ENCODE measurements around the gene SFXN3. TPM values are rescaled to one million over a fixed set of nuclear protein-coding genes. Genes with fewer than 3 reads are reported as not detected.

SFXN3 gene
- total and polyA plus RNA-seq, 5 experiments from 2014 or later = 9.9 to 66.9 (median 11.5) TPM

DNA sequence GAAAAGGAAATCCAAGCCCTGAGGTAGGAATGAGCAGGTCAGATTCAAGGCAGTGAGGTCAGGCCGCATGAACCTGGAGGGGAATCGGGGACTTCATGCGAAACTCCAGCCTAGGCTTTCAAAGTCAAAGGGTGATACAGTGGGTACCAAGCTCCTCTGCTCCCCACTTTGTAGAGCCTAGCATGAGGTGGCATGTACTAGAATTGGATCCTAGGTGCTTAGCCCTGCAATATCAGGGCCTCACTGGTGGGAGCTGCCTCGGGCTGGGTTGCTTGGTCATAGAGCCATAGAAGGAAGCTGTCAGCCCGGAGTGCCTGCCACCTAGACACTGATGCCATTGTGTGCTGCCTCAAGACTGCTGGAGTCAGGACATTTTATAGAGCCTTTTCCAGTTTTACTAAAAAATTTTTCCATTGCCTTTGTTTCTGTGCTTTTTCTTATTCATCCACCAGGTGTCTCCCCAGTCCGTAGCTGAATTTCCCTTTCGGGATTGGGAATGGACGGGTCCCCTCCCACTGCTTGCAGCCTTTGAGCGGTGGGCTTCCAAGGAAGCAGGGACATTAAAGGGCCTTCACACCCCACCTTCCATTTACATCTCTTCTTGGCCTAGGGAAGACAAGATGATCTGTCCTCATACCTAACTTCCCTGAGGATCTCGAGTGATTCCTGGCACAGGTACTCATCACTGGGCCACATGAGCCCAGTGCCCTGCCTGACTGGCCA is 36.9 kb upstream of the SFXN3 start:
- ATAC-seq = no peak
- peak overlapping the region in 8 of 10 donors; percentile 17 to 93 (median 66) for H3K27ac Mint-ChIP-seq
- POLR2A ChIA-PET = no interaction called here
- no peaks in the 10 kb centered on the region for H3K27me3 Mint-ChIP-seq
- peaks cover 5 to 41% (median 11%) of the 10 kb centered on the region in 3 donors for H3K36me3 Mint-ChIP-seq
- peak overlapping the region in 1 of 10 donors; percentile 59 for H3K4me3 Mint-ChIP-seq
- no peaks in the 10 kb centered on the region for H3K9me3 Mint-ChIP-seq
- peaks cover 28 to 37% (median 34%) of the 10 kb centered on the region in 4 donors for H3K4me1 Mint-ChIP-seq
- DNase-seq = no peak

DNA sequence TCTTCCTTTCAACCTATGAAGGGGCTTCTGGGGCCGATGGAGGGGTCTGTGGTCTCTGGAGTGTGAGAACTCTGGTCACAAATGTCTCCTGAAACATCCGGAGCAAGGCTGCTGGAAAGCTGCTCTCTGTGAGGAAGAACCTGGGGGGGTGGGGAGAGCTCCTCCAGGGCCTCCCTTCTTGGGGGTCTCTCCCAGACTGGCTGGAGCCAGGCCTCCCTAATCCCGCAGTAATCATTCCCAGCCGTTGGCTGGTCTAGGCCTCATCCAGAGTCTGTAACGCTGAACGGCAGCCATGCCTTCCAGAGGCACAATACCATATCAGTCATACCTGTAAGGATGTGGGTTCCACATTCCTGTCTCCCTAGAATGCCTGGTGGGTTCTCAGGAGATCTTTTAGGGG is 35.9 kb upstream of the SFXN3 start:
- DNase-seq = no peak
- Mint-ChIP-seq H3K27me3 (no peaks in the 10 kb centered on the region), H3K36me3 (peaks cover 5 to 34% (median 9%) of the 10 kb centered on the region in 3 donors), H3K4me1 (peaks cover 28 to 35% (median 29%) of the 10 kb centered on the region in 4 donors), H3K27ac (peak overlapping the region in 7 of 10 donors; percentile 41 to 93 (median 77)), H3K4me3 (peak overlapping the region in 7 of 10 donors; percentile 26 to 91 (median 61)), H3K9me3 (no peaks in the 10 kb centered on the region)
- ATAC-seq = no peak
- POLR2A ChIA-PET = interaction anchor here (5.7 kb wide), 1 partner anchor 8 kb away, joined by 82 read pairs; the partner anchor contains the start of genes MRPL43 and TWNK

DNA sequence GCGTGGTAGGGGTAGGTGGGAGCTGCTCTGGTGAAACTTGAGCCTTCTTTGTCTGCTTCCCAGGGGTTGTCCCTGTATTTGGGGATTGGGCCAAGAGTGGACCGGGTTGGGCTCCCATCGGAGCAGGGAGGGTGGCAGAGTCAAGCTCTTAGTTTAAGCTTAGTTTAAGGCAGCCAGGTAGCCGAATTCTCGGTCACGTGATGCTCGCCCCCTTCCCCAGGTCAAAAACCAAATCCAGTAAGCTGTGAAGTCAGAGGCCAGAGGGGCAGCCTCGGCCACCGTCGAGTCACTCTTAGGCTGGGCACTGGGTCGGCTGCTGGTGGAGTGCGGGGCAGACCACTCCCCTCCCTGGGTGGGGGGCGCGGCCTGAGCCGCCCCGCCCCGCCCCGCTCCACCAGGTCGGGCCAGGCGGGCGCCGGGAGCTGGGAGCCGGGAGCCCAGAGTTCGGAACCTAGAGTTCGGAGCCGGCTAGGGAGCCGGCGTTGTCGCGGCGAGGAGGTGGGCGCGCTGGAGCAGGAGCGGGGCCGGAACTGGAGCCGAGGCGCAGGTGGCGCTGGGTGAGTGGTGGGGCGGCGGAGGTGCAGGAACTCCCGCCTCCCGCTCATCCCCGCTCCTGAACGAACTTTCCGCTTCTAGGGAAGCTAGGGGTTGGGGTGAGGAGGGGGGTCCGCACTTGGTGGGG is 34.2 kb upstream of the SFXN3 start:
- POLR2A ChIA-PET = interaction anchor here (0.6 to 5.7 kb wide), 15 partner anchors 9 to 1921 kb away, joined by 3 to 82 read pairs (median 4); partner anchors contain the start of genes CNNM2, KAZALD1, MRPL43 and PDZD7
- peaks cover 0 to 18% (median 0%) of the 10 kb centered on the region in 3 donors for H3K36me3 Mint-ChIP-seq
- DNase-seq = peak in 7 of 10 donors; percentile 28 to 55 (median 49)
- H3K4me3 Mint-ChIP-seq = peak overlapping the region; percentile 81 to 95 (median 92)
- ATAC-seq = peak; percentile 18 to 27
- no peaks in the 10 kb centered on the region for H3K27me3 Mint-ChIP-seq
- peaks cover 25 to 33% (median 30%) of the 10 kb centered on the region in 4 donors for H3K4me1 Mint-ChIP-seq
- no peaks in the 10 kb centered on the region for H3K9me3 Mint-ChIP-seq
- H3K27ac Mint-ChIP-seq = peak overlapping the region; percentile 87 to 97 (median 94)

DNA sequence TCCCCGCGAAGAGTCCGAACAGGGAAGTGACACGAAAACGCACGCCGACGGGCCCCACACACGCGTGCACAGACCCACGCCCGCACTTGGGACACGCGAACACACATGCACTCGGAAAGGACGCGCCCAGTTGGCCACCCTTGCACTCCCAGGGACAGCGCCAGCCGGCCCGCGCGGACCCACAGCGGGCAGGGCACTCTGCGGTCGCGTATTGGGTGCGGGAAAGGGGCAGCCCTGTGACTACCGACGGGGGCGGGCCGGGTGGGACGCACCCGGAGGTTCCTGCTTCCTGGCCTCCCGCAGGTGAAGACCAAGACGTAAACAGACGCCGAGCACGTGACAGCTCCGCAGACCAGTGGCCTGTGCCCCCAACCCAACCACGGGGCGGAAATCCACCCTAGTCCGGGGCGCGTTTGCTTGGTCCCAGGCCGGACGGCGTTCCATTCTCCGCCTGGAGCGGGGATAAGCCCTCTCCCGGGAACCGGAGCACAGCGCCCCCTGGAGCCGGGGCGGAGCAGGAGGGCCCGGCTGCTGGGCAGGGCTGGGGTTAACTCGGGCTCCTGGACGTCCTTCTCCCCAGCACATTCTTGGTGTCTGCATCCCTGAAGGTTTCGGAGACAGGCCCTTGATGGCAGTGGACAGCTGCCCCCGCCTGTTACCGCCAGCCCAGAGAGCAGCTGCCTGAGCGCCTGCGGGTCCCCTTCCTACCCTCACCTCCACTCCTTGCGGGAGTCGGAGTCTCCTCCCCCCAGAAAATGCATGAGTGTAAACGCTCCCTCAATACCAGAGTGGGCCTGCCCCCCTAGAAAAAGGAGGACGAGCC is 33.5 kb upstream of the SFXN3 start:
- peak overlapping the region; percentile 87 to 97 (median 94) for H3K27ac Mint-ChIP-seq
- H3K4me3 Mint-ChIP-seq = peak overlapping the region; percentile 81 to 95 (median 92)
- peaks cover 25 to 33% (median 30%) of the 10 kb centered on the region in 4 donors for H3K4me1 Mint-ChIP-seq
- DNase-seq (peak; percentile 40 to 87 (median 72)), ATAC-seq (peak; percentile 42 to 50)
- H3K36me3 Mint-ChIP-seq = peaks cover 0 to 15% (median 0%) of the 10 kb centered on the region in 3 donors
- no peaks in the 10 kb centered on the region for H3K27me3 Mint-ChIP-seq
- no peaks in the 10 kb centered on the region for H3K9me3 Mint-ChIP-seq
- POLR2A ChIA-PET = interaction anchor here (0.6 to 5.7 kb wide), 17 partner anchors 9 to 1920 kb away, joined by 3 to 82 read pairs (median 4); partner anchors contain the start of genes CNNM2, DPCD, KAZALD1 and MRPL43

DNA sequence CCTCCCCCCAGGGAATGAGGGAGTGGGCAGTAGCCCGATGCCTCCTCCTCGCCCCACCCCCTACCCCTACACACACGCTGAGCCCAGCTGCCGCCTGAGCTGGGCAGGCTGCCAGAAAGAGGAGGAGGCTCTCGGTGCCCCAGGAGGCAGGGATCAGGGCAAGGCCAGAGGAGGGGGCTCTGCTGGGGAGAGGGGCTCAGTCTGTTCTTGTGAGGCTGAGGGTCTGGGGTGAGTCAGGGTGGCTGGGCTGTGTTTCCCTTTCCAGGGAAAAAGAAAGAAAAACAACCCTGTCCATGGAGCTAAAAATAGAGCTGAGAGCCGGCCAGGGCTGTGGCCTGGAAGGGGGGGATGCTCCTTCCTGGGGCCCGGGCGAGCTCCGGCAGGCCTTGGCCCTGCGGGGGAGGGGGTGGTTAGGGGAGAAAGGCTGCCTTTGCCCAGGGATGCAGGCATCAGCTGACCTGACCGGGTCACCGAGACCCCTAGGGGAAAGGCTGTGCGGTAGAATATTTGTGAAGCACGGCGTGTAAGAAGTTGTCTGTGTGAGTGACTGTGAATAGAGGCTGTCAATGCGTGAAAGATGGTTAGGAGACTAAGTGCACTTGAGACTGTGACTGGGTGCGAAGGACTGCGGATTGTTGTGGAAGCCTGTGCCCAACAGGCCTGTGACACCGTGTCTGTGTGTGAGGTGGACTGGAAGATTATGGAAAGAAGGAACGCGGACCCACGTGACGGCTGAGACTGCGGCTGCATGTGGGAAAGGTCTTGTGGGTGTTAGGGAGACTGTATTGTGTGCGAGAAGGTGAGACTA is 32.6 kb upstream of the SFXN3 start:
- Mint-ChIP-seq H3K4me1 (peaks cover 25 to 33% (median 30%) of the 10 kb centered on the region in 4 donors), H3K9me3 (no peaks in the 10 kb centered on the region), H3K27ac (peak overlapping the region; percentile 87 to 97 (median 93)), H3K4me3 (peak overlapping the region; percentile 81 to 95 (median 92)), H3K36me3 (peaks cover 0 to 9% (median 0%) of the 10 kb centered on the region in 3 donors), H3K27me3 (no peaks in the 10 kb centered on the region)
- POLR2A ChIA-PET = interaction anchor here (0.6 to 5.7 kb wide), 15 partner anchors 10 to 590 kb away, joined by 3 to 82 read pairs (median 4); partner anchors contain the start of genes DPCD, KAZALD1, MRPL43 and PDZD7
- ATAC-seq = peak; percentile 25 to 34
- DNase-seq = peak in 9 of 10 donors; percentile 54 to 85 (median 68)

DNA sequence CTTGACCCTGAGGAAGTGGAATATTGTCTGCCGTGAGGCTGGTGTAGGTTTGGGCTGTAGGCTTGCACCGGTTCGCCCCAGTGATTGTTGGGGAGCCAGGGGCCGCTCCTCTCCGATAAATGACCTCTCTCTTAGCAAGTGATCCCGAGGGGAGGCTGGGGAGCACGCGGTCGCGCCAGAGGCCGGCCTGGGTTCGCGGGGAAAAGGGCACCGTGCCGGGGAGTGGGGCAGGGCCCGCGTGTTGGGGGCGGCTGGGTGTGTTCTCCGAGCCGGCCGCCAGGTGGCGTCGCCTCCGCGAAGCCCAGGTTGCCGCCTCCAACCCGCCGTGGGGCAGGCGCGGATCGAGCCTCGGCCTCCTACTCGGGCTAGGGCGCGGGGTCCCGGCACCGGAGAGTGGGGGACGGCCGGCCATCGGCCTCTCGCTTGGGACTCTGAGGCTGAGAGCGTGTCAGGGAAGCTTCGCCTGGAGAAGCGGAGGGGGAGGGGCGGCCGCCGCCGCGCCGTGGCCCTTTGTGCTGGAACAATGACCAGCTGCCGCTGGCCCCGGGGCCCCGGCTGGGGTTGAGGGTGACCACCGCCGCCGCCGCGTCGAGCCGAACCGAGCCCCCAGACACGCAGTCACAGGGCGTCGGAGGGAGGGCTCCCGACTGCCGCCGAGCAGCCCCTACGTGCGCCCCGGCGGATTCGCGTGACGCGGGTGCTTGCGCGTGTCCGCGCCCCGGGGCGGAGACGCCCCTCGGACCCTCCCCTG is 31.9 kb upstream of the SFXN3 start:
- peak overlapping the region; percentile 87 to 97 (median 93) for H3K27ac Mint-ChIP-seq

DNA sequence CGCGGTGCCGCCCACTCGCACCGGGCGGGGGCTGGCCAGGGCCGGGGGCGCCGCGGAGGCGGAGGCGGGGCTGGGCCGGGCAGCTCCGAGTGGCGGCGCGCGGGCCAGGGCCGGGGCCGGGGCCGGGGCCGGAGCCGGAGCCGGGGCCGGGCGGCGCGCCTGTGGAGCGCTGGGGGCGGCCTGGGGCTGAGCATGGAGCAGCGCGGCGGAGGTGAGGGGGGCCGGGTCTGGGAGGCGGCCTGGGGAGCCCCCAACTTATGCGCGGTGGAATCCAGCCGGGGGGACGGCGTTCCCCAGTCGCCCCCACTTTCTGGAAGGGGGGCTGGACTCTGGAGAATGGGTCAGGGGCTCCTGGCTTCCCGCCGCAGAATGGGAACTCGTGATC is 31.3 kb upstream of the SFXN3 start, which contains the start of gene LZTS2:
Gene LZTS2 (plus strand): TSS at position 67 of the 385 bp plus-strand sequence. CDS start 2,731 bp downstream, outside the sequence.
- Mint-ChIP-seq H3K9me3 (no peaks in the 10 kb centered on the region), H3K27ac (peak within 1 kb of the TSS; percentile 87 to 97 (median 93)), H3K4me1 (peaks cover 22 to 33% (median 30%) of the 10 kb centered on the region in 4 donors), H3K4me3 (peak within 1 kb of the TSS; percentile 81 to 95 (median 92)), H3K27me3 (no peaks in the 10 kb centered on the region), H3K36me3 (peaks cover 0 to 3% (median 0%) of the 10 kb centered on the region in 3 donors)
- no peak for DNase-seq
- POLR2A ChIA-PET = interaction anchor here (0.8 to 5.7 kb wide), 8 partner anchors 8 to 32 kb away, joined by 3 to 82 read pairs (median 4); partner anchors contain the start of genes MRPL43, PDZD7, SFXN3 and TWNK
- ATAC-seq = no peak

More for the DNA sequence above, 31.9 kb upstream of the SFXN3 start:
- peaks cover 0 to 7% (median 0%) of the 10 kb centered on the region in 3 donors for H3K36me3 Mint-ChIP-seq
- no peaks in the 10 kb centered on the region for H3K9me3 Mint-ChIP-seq
- peaks cover 25 to 33% (median 30%) of the 10 kb centered on the region in 4 donors for H3K4me1 Mint-ChIP-seq
- POLR2A ChIA-PET = interaction anchor here (0.7 to 5.7 kb wide), 11 partner anchors 9 to 87 kb away, joined by 3 to 82 read pairs (median 4); partner anchors contain the start of genes MRPL43, PDZD7, SFXN3 and SLF2
- no peaks in the 10 kb centered on the region for H3K27me3 Mint-ChIP-seq
- peak overlapping the region; percentile 81 to 95 (median 92) for H3K4me3 Mint-ChIP-seq
- DNase-seq = peak; percentile 64 to 87 (median 80)
- ATAC-seq = peak; percentile 68 to 73

DNA sequence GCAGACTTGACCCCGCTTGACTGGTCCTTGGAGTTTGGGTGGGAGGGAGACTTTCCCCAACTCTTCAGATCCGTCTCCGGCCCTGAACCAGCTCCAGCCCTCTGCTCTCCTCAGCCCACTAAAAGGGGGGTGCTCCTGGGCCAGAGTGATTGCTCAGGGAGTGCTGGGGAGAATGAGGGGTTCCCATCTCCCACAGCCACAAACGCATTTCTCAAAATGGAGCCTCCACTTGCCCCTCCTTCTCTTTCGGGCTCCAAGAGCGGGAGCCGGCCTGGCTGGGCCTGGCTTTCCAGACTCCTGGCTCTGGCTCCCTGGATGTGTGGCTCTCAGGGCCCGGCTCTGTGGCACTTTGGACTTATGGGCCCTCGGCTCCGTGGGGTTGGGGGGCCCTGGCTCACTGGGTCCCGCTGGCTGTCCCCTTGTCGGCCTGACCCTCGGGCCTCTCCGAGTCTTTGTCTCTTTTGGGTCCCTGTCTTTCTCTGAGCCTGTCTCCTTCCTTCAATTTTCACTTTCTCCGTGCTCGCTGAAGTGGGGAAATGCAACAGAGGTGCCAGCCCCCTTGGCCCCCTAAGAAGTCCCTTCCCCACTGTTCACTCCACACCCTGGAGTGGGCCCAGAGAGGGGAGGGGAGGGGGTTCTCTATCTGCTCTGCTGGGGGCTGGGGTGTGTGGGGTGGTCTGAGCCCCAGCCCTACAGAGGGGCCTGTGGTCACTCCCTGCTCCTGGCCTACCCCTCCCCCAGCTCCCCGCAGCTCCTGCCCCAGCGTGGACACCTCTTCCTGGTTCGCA is 30.7 kb upstream of the SFXN3 start:
- no peaks in the 10 kb centered on the region for H3K27me3 Mint-ChIP-seq
- no peaks in the 10 kb centered on the region for H3K9me3 Mint-ChIP-seq
- H3K4me3 Mint-ChIP-seq = peak overlapping the region; percentile 26 to 89 (median 79)
- ATAC-seq = no peak
- peak overlapping the region in 9 of 10 donors; percentile 65 to 97 (median 81) for H3K27ac Mint-ChIP-seq
- peaks cover 21 to 33% (median 30%) of the 10 kb centered on the region in 4 donors for H3K4me1 Mint-ChIP-seq
- POLR2A ChIA-PET = interaction anchor here (1.3 to 5.7 kb wide), 5 partner anchors 12 to 32 kb away, joined by 4 to 82 read pairs (median 34); partner anchors contain the start of genes MRPL43, PDZD7, SFXN3 and TWNK
- peaks cover 0 to 6% (median 0%) of the 10 kb centered on the region in 3 donors for H3K36me3 Mint-ChIP-seq
- peak in 1 of 10 donors; percentile 54 for DNase-seq

DNA sequence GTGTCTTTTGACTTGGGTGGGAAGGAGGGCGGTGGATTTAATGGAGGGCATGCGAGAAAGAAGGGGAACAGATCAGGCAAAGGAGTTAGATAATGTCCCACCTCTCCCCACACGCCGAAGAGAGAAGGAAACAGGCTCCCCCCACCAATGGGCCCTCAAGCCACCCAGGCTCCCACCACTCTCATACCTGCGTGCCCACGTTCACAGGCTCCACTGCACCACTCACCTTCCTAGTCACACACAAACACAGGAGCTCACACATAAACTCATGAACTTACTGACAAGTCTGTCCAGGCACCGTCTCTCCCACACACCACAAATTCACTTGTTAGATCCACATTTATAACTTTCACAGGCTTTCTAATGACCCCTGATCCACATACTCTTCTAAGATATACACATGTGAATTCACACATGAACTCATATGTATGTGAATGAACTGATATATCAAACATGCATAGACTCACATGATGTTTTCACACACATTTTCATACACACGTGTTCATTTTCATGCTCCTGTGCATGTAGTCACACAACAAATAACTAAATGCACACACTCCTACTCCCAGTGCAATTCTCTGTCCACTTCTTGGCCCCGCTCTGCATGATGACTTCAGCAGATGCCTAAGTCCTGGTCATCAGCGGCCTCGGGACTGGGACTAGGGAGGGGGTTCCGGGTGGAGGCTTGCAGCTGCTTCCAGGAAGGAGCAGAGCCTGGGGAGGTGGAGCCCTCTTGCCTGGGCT is 29.9 kb upstream of the SFXN3 start:
- H3K27ac Mint-ChIP-seq = peak overlapping the region; percentile 13 to 97 (median 80)
- no peaks in the 10 kb centered on the region for H3K9me3 Mint-ChIP-seq
- no peaks in the 10 kb centered on the region for H3K27me3 Mint-ChIP-seq
- H3K4me1 Mint-ChIP-seq = peaks cover 21 to 32% (median 28%) of the 10 kb centered on the region in 4 donors
- POLR2A ChIA-PET = no interaction called here
- ATAC-seq = no peak
- no peak for DNase-seq
- H3K36me3 Mint-ChIP-seq = peaks cover 0 to 7% (median 0%) of the 10 kb centered on the region in 3 donors
- H3K4me3 Mint-ChIP-seq = peak overlapping the region; percentile 26 to 89 (median 79)

Data from naive thymus-derived CD8-positive, alpha-beta T cell (primary cell).